Loucy (cell line): ENCODE data around the gene USF2.
A peak's percentile ranks its signal among the peaks of the same experiment; 100 is the strongest.

ENCODE experiments used
- H2AFZ ChIP-seq: fragments of 200-600 bp; sonication (generic); 2 replicates; pipeline ENCODE4 v1.6.0; 2016; ENCODE audit warnings: antibody characterized with exemption, mild to moderate bottlenecking, low read length, moderate library complexity
- H3F3A ChIP-seq: fragments of 200-600 bp; 2 replicates; pipeline ENCODE4 v1.6.0; 2016; ENCODE audit warnings: antibody characterized with exemption, low read depth, mild to moderate bottlenecking
- H3K27me3 ChIP-seq: fragments of 200-600 bp; sonication (generic); 2 replicates; pipeline ENCODE4 v1.6.1; 2014; ENCODE audit warnings: low read length, mild to moderate bottlenecking; ENCODE audit not compliant: insufficient read depth, poor library complexity, severe bottlenecking
- H3K36me3 ChIP-seq: fragments of 200-600 bp; sonication (generic); 2 replicates; pipeline ENCODE4 v1.6.1; 2016; ENCODE audit warnings: low read length; ENCODE audit not compliant: insufficient read depth
- H3K4me1 ChIP-seq: fragments of 200-600 bp; sonication (generic); 2 replicates; pipeline ENCODE4 v1.5.1; 2014; ENCODE audit warnings: low read length, mild to moderate bottlenecking; ENCODE audit not compliant: insufficient read depth, poor library complexity, severe bottlenecking
- H3K4me2 ChIP-seq: fragments of 200-600 bp; sonication (generic); 2 replicates; pipeline ENCODE4 v1.6.0; 2014; ENCODE audit warnings: antibody characterized with exemption, low read length, low read depth, mild to moderate bottlenecking; ENCODE audit not compliant: poor library complexity, severe bottlenecking
- H3K4me3 ChIP-seq: fragments of 200-600 bp; sonication (generic); 2 replicates; pipeline ENCODE4 v1.5.1; 2014; ENCODE audit warnings: low read length, mild to moderate bottlenecking, mixed read lengths; ENCODE audit not compliant: poor library complexity, severe bottlenecking
- H3K79me2 ChIP-seq: fragments of 200-600 bp; sonication (generic); 2 replicates; pipeline ENCODE4 v1.6.1; 2014; ENCODE audit warnings: low read length; ENCODE audit not compliant: insufficient read depth
- H3K9ac ChIP-seq: fragments of 200-600 bp; sonication (generic); 2 replicates; pipeline ENCODE4 v1.6.0; 2014; ENCODE audit warnings: mild to moderate bottlenecking, low read depth, low read length, moderate library complexity; ENCODE audit not compliant: poor library complexity, severe bottlenecking
- H3K9me2 ChIP-seq: fragments of 200-600 bp; sonication (generic); replicated peaks from 2 replicates; pipeline ENCODE4 v1.6.1; 2016; ENCODE audit warnings: low read depth, low read length, mixed read lengths
- H3K9me3 ChIP-seq: fragments of 200-600 bp; sonication (generic); 2 replicates; pipeline ENCODE4 v1.6.1; 2014; ENCODE audit warnings: mild to moderate bottlenecking, antibody characterized with exemption, low read length, low read depth; ENCODE audit not compliant: insufficient read depth
- H4K20me1 ChIP-seq: fragments of 200-600 bp; sonication (generic); 2 replicates; pipeline ENCODE4 v1.6.0; 2014; ENCODE audit warnings: antibody characterized with exemption, low read length, mild to moderate bottlenecking; ENCODE audit not compliant: insufficient read depth, poor library complexity, severe bottlenecking
- CTCF ChIP-seq: fragments of 200-600 bp; sonication (generic); conservative IDR thresholded peaks from 2 replicates; pipeline ENCODE4 v1.5.1; 2014; ENCODE audit warnings: mild to moderate bottlenecking, antibody characterized with exemption, low read length
- EZH2phosphoT487 ChIP-seq: fragments of 200-600 bp; IDR thresholded peaks from 2 replicates; pipeline ENCODE4 v1.6.1; 2018; ENCODE audit warnings: antibody characterized with exemption, mild to moderate bottlenecking, moderate library complexity, borderline replicate concordance

The USF2 gene

GRCh38 chr19:35267353-35267817, 1.4 kb upstream of the USF2 start:
- TF ChIP-seq EZH2phosphoT487: no peak
- TF ChIP-seq CTCF: no peak
- Histone ChIP-seq H3K36me3 (peaks cover 20% of the 10 kb centered on the region; the same call in 1 of the 2 replicates), H3K4me1 (peaks cover 30% of the 10 kb centered on the region), H4K20me1 (peaks cover 26% of the 10 kb centered on the region), H3K79me2 (peaks cover 44% of the 10 kb centered on the region), H3F3A (no peaks in the 10 kb centered on the region), H3K9me3 (no peaks in the 10 kb centered on the region), H3K4me3 (peak overlapping the region; percentile 100), H3K9ac (peak overlapping the region; percentile 96), H3K9me2 (no peaks in the 10 kb centered on the region), H2AFZ (peak overlapping the region; percentile 76), H3K27me3 (no peaks in the 10 kb centered on the region), H3K4me2 (peak overlapping the region; percentile 91)

- H3K9ac ChIP-seq: peak overlapping the region; percentile 96
- no peak for TF ChIP-seq CTCF
- TF ChIP-seq EZH2phosphoT487: no peak
- peaks cover 20% of the 10 kb centered on the region; the same call in 1 of the 2 replicates for H3K36me3 ChIP-seq
- no peaks in the 10 kb centered on the region for H3F3A ChIP-seq
- peak overlapping the region; percentile 76 for H2AFZ ChIP-seq
- no peaks in the 10 kb centered on the region for H3K27me3 ChIP-seq
- no peaks in the 10 kb centered on the region for H3K9me2 ChIP-seq
- H3K9me3 ChIP-seq: no peaks in the 10 kb centered on the region
- H3K4me3 ChIP-seq: peak overlapping the region; percentile 100
- peaks cover 30% of the 10 kb centered on the region for H3K4me1 ChIP-seq
- H4K20me1 ChIP-seq: peaks cover 28% of the 10 kb centered on the region
- H3K4me2 ChIP-seq: peak overlapping the region; percentile 91
- H3K79me2 ChIP-seq: peaks cover 46% of the 10 kb centered on the region
Observed at GRCh38 chr19:35267818-35268535, 785 bp upstream of the USF2 start.

GRCh38 chr19:35269438-35270117, 816 bp downstream of the USF2 start:
- H2AFZ ChIP-seq: no peak overlapping the region
- H3K9me3 ChIP-seq: no peaks in the 10 kb centered on the region
- TF ChIP-seq CTCF: peak; percentile 57
- no peak for TF ChIP-seq EZH2phosphoT487
- peak overlapping the region; percentile 76 for H3K4me3 ChIP-seq
- H3K4me2 ChIP-seq: peak overlapping the region; percentile 66
- peaks cover 28% of the 10 kb centered on the region for H4K20me1 ChIP-seq
- H3K9ac ChIP-seq: peak overlapping the region; percentile 61
- no peaks in the 10 kb centered on the region for H3F3A ChIP-seq
- H3K36me3 ChIP-seq: peaks cover 29% of the 10 kb centered on the region; the same call in 1 of the 2 replicates
- peaks cover 29% of the 10 kb centered on the region for H3K4me1 ChIP-seq
- no peaks in the 10 kb centered on the region for H3K27me3 ChIP-seq
- peaks cover 46% of the 10 kb centered on the region for H3K79me2 ChIP-seq
- H3K9me2 ChIP-seq: no peaks in the 10 kb centered on the region
